MG63 (cell line): Measurements from ENCODE around the gene PDZD2. TPM values are rescaled to one million over a fixed set of nuclear protein-coding genes. Genes with fewer than 3 reads are reported as not detected.
"Not testable (repeated sequence)": the region's sequence is repeated elsewhere in the genome, so short reads cannot be mapped to it uniquely, and the experiment has no call there.

Experiments
- DNase-seq: peaks from one replicate; pipeline ENCODE4 v3.0.0-alpha.2; 2020
- H3K27me3 ChIP-seq: fragments of 250-450 bp; sonication (Bioruptor Pico); 2 replicates; pipeline ENCODE4 v1.5.1; 2020; ENCODE audit warnings: mild to moderate bottlenecking, moderate library complexity
- H3K36me3 ChIP-seq: fragments of 250-450 bp; sonication (Bioruptor Pico); 2 replicates; pipeline ENCODE4 v1.5.1; 2020; ENCODE audit warnings: mild to moderate bottlenecking, moderate library complexity
- H3K4me3 ChIP-seq: fragments of 250-450 bp; sonication (Bioruptor Pico); 2 replicates; pipeline ENCODE4 v1.5.1; 2020; ENCODE audit warnings: mild to moderate bottlenecking, moderate library complexity
- H3K9me3 ChIP-seq: fragments of 250-450 bp; sonication (Bioruptor Pico); 2 replicates; pipeline ENCODE4 v1.5.1; 2020; ENCODE audit warnings: mild to moderate bottlenecking, moderate library complexity
- total RNA-seq: library from RNA; depleted of rRNA; stranded (reverse); fragments of >200 nt; shearing (Covaris generic); gene quantifications from 2 replicates; pipeline ENCODE4 v1.2.3, GENCODE V29; 2014; ENCODE audit warnings: low replicate concordance

PDZD2 gene
- total RNA-seq, 1 experiment from 2014 or later: 0.13 TPM

DNA sequence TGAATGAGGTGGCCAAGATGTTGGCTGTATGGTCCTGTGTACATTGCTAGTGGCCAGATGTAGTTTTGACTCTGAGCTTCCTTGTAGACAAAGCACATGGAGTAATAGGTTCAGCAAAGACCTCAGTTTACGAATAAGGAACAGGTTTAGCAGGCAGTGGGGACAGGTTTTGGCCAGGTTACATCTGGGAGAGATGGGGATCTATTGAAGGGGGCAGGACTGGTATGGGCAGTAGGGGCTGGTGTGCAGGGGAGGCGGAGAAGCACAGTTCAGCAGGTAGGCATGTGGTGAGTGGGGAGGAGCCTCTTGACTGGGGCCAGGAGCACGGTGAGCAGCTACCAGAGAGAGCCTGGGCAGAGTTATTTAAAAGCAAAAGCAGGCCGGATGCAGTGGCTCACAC lies 67.3 kb downstream of the PDZD2 start:
- DNase-seq: no peak
- no peaks in the 10 kb centered on the region for H3K27me3 ChIP-seq
- no peaks in the 10 kb centered on the region for H3K9me3 ChIP-seq
- H3K4me3 ChIP-seq: no peak overlapping the region
- no peaks in the 10 kb centered on the region for H3K36me3 ChIP-seq

DNA sequence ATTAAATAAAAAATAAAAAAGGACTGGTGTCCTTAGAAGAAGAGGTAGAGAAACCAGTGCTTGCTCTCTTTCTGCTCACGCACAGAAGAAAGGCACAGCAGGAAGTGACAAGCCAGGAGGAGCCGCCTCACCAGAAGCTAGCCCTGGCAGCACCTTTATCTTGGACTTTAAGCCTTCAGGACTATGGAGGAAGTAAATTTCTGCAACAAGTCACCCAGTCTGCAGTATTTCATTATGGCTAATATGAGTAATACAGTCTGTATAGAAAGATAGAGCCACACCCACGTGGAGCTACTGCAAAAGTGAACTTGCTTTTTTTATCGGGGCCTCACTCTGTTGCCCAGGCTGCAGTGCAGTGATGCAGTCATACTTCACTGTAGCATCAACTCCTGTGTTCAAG lies 68.4 kb downstream of the PDZD2 start:
- no peak for DNase-seq
- Histone ChIP-seq H3K9me3 (no peaks in the 10 kb centered on the region), H3K27me3 (no peaks in the 10 kb centered on the region), H3K36me3 (no peaks in the 10 kb centered on the region), H3K4me3 (no peak overlapping the region)

DNA sequence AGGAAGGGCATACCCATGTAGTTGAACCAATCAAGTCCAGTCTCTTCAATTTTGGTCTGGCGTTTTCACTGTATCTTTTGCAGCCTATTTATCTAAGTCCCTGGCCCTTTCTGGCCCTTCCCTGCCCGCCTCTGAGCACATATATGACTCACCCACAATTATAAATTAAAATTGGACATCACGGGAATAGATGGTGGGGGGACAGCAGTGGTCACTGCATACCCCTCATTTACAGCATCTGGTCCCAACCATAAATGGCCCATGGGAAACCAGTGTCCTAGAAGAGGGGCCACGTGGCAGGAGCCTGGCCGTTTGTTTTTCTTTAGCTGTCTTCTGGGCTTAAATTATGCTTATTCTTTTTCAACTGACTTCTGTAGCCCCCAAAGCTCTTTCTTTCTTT lies 69.2 kb downstream of the PDZD2 start:
- no peaks in the 10 kb centered on the region for H3K36me3 ChIP-seq
- no peaks in the 10 kb centered on the region for H3K27me3 ChIP-seq
- DNase-seq: no peak
- no peak overlapping the region for H3K4me3 ChIP-seq
- H3K9me3 ChIP-seq: no peaks in the 10 kb centered on the region

DNA sequence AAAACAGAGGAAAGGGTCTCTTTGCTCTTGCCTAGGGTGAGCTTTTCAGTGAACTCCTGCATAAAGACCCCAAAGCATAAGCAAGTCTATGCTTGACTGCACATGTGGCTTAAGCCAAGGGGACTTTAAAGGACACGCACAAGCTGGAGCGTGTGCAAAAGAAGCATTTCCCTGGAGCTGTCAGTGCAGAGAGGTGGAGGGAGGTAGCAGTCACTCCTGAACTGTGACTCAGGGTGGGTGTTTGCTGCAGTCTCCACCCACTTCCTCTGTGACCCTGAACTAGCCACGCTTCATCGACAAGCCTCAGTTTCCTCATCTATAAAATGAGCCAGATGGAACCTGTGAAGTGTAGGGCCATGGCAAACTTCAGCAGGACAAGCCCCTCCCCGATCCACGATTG lies 72.4 kb downstream of the PDZD2 start:
- H3K4me3 ChIP-seq: no peak overlapping the region
- H3K36me3 ChIP-seq: no peaks in the 10 kb centered on the region
- DNase-seq: no peak
- H3K9me3 ChIP-seq: no peaks in the 10 kb centered on the region
- no peaks in the 10 kb centered on the region for H3K27me3 ChIP-seq

DNA sequence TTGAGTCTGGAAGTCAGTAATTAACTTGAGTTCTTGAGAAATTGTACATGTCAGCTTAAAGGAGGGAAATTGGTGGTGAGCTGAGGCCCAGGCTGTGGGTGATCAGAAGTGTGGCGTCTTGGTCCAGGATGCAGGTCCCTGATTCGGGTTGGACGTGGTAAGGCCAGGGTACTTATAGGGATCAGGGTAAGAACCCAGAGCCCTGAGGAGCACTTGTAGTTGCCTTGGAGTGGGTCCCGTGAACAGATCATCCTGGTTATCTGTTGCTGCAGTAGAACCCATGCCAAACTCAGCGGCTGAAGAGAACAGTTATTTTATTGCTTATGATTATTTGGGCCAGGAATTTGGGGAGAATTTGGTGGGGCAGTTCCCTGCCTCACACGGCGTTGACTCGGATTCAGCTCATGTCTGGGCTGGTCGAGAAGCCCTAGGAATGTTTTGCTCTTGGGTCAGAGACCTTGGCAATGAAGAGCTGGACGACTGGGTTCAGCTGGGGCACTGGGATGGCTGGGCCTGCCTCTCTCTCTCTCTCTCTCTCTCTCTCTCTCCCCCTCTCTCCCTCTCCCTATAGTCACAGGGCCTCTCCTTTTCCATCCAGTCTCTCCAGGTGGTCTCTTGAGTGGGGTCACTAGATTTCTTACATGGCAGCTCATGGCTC lies 73.1 kb downstream of the PDZD2 start:
- Histone ChIP-seq H3K4me3 (no peak overlapping the region), H3K9me3 (no peaks in the 10 kb centered on the region), H3K27me3 (no peaks in the 10 kb centered on the region), H3K36me3 (no peaks in the 10 kb centered on the region)
- peak; percentile 63 for DNase-seq

DNA sequence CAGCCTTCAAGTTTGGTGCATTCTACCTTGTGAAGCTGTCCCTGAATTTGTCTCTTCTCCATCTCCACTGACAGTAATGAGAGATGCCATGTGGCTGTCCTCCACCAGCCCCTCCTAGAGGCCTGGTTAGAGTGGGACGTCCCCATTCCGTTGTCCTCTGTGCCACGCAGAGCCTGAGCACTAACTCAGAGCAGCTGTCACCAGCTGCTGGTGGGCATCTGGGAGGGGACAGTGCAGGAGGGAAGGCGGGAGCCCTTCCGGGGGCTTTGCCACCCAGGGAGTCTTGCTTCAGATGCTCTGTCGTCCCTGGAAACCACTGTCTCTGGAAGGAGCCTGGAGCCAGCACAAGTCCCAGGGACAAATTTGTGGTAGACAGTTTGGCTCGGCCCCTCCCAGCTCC lies 78.6 kb downstream of the PDZD2 start:
- no peak for DNase-seq
- H3K27me3 ChIP-seq: no peaks in the 10 kb centered on the region
- no peak overlapping the region for H3K4me3 ChIP-seq
- no peaks in the 10 kb centered on the region for H3K36me3 ChIP-seq
- H3K9me3 ChIP-seq: no peaks in the 10 kb centered on the region

DNA sequence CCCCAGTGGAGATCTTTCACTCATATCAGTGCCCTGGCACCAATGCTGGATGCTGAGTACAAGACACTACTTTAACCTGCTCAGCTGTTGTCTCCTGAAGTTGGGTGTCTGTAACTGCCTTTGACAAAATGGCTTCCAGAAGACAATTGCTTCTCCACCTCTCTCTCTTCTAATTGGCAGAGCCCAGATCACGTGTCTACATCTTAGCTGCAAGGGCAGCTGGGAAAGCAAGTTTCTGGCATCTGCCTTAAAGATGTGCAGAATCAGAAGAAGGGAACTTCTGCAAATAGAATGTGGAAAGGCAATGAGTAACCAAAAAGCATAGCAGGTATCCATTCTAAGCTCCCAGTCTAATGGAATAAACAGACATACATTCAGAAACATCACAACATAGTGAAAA lies 81.1 kb downstream of the PDZD2 start:
- H3K9me3 ChIP-seq: no peaks in the 10 kb centered on the region
- no peak for DNase-seq
- no peak overlapping the region for H3K4me3 ChIP-seq
- no peaks in the 10 kb centered on the region for H3K36me3 ChIP-seq
- no peaks in the 10 kb centered on the region for H3K27me3 ChIP-seq

DNA sequence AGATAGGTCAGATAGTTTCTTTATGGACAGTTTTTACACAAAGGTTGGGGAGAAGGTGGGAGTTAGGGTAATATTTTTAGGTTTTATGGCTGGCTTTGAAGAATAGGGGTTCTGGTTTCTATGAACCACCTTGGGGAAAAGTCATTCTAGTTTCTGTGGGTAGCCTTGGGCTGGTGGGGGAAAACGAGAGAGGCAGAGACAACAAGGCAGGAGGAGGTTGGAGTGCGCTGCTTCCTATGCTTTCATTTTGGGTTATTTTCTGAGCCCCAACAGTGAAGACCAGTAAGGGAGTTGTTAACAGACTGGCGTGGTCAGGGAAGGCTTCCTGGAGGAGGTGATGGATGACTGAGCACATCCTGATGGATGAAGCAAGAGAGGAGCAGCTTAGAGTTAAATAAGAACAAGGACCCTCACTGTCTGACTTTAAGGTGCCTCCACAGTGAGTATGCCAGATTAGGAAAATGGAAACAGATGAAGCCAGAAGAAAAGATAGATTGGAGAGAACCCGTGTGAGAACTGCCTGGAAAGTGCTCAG lies 81.9 kb downstream of the PDZD2 start:
- Histone ChIP-seq H3K9me3 (no peaks in the 10 kb centered on the region), H3K36me3 (no peaks in the 10 kb centered on the region), H3K27me3 (no peaks in the 10 kb centered on the region), H3K4me3 (no peak overlapping the region)
- no peak for DNase-seq

DNA sequence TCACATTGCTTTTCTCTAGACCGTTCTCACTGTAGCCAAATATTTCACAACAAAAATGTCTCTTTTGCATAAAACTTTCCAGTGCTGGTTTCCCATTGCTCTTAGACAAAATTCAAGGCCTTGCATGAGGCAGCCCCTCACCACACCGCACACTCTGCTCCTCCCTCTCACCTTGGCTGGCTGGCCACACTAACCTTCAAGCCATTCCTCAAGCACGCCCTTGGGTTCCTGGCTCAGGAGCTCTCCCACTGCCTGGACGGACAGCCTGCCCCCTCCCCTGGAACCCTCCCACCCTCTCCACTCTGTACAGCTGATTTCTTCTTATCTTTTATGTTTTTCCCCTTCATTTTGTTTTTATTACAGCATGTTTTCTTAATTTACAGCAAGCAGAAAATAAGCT lies 83.2 kb downstream of the PDZD2 start:
- Histone ChIP-seq H3K36me3 (no peaks in the 10 kb centered on the region), H3K9me3 (no peaks in the 10 kb centered on the region), H3K27me3 (no peaks in the 10 kb centered on the region), H3K4me3 (no peak overlapping the region)
- no peak for DNase-seq

DNA sequence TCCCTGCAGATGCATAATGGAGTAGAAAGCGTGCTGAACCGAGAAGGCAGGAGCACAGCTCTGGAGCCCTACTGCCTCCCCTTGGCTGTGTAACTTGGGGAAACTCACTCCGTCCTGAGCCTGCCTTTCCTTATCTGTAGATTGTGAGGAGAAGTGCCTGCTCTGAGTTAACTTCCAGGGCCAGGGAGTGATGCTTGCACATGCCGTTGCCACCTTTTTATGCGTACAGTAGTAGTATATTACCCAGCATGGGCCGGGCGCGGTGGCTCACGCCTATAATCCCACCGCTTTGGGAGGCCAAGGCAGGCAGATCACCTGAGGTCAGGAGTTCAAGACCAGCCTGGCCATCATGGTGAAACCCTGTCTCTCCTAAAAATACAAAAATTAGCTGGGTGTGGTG lies 87.1 kb downstream of the PDZD2 start:
- H3K36me3 ChIP-seq: no peaks in the 10 kb centered on the region
- no peaks in the 10 kb centered on the region for H3K9me3 ChIP-seq
- H3K4me3 ChIP-seq: no peak overlapping the region
- no peaks in the 10 kb centered on the region for H3K27me3 ChIP-seq
- no peak for DNase-seq

DNA sequence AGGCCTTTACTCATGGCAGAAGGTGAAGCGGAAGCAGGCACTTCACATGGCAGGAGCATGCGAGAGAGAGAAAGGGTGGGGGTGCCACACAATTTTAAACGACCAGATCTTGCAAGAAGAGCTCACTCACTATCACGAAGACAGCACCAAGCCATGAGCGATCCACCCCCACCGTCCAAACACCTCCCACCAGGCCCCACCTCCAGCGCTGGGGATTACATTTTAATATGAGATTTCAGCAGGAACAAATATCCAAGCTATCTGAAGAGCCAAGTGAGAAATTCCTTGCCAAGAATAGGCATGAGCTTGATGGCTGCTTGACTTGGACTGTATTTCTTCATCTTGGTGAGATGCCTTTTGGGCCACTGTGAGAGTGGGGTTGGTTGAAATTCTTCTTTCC lies 88.0 kb downstream of the PDZD2 start:
- Histone ChIP-seq H3K27me3 (no peaks in the 10 kb centered on the region), H3K9me3 (no peaks in the 10 kb centered on the region), H3K36me3 (no peaks in the 10 kb centered on the region), H3K4me3 (no peak overlapping the region)
- no peak for DNase-seq

DNA sequence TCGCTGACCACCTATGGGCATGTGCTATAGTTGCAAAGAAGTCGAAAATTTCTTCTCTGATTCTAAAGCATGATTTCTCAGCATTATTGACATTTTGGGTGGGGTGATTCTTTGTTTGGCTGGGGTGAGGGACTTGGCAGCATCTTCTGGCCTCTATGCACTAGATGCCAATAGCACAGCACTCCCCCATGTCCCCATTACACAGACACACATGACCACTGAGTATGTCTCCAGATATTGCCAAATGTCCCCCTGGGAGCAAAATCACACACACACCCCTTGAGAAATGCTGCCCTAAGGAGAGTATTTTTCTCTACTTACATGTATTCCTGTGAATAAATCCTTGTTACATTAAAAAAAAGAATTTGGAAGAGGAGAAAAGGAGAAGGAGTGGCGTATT lies 89.1 kb downstream of the PDZD2 start:
- DNase-seq: no peak
- H3K9me3 ChIP-seq: no peaks in the 10 kb centered on the region

DNA sequence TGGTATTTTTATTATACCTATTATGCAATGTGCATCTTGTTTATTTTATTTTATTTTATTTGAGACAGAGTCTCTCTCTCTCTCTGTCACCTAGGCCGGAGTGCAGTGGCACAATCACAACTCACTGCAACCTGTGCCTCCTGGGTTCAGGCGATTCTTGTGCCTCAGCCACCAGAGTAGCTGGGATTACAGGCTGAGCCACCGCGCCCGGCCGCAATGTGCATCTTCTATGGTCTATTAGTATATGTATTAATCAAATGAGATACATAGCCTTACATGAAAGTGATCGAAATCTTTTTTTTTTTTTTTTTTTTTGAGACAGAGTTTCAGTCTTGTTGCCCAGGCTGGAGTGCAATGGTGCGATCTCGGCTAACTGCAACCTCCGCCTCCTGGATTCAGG lies 89.9 kb downstream of the PDZD2 start:
- H3K36me3 ChIP-seq, H3K27me3 ChIP-seq, H3K9me3 ChIP-seq, H3K4me3 ChIP-seq, DNase-seq: not testable (repeated sequence)

More for the DNA sequence above, 89.1 kb downstream of the PDZD2 start:
- no peaks in the 10 kb centered on the region for H3K36me3 ChIP-seq
- no peak overlapping the region for H3K4me3 ChIP-seq
- H3K27me3 ChIP-seq: no peaks in the 10 kb centered on the region

DNA sequence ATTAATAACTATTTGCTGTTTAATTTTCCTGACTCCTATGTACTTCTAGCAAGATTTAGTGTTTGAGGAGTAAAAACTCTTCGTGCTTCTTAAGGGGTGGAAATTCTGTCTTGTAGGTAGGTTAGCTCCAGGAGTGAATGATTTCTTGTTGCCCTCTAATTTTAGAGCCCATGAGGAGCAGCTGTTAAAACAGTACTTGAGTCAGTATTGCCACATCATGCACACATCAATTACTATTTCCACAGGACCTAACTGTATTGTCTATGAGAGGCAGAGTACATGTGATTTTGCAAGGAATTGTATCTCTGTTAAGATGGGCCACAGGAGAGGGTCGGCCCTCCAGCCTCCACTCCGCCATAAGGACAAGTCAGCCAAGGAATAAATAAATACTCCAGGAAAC lies 91.2 kb downstream of the PDZD2 start:
- Histone ChIP-seq H3K36me3 (no peaks in the 10 kb centered on the region), H3K27me3 (no peaks in the 10 kb centered on the region), H3K4me3 (no peak overlapping the region), H3K9me3 (no peaks in the 10 kb centered on the region)
- DNase-seq: no peak

DNA sequence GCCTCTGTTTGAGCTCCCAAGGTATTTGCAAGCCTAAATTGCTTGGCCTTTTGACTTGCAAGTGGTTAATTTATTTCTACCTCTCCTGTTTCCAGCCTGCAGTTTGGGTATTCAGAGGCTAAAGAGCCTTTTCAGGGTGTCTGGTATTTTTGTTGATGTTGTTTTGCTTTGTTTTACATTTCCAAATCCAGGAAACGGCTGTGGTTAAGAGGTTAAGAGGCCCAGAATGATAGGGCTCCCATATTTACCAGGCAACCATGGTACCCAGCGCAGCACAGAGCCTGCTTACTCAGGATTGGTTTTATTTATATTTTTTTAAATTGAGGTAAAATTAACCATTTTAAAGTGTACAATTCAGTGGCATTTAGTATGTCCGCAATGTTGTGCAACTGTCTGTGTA lies 92.1 kb downstream of the PDZD2 start:
- no peak for DNase-seq
- H3K36me3 ChIP-seq: no peaks in the 10 kb centered on the region
- H3K9me3 ChIP-seq: no peaks in the 10 kb centered on the region
- no peak overlapping the region for H3K4me3 ChIP-seq
- no peaks in the 10 kb centered on the region for H3K27me3 ChIP-seq

DNA sequence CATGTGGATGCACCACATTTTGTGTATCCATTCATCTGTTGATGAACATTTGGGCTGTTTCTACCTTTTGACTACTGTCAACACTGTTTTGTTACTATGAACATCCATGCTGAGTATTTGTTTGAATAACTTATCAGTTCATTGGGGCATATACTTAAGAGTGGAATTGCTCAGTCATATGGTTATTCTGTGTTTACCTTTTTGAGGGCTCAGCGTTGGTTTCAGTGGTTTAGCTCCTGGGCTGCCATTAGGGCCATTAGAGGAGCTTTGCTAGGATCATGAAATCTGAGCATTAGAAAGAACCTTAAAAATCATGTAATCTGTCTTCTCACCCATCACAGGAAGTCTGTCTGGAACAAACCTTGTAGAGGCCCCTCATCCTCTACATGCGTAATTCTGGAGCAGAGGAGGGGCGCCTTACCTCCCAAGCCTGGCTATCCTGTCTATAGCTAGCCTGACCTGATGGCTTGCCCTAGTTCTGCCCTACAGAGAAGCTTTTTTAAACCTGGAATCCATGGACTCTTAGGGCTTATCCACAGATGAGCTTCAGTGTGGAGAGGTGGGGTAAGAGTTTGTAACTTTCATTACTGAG lies 92.9 kb downstream of the PDZD2 start:
- Histone ChIP-seq H3K9me3 (no peaks in the 10 kb centered on the region), H3K4me3 (no peak overlapping the region), H3K27me3 (no peaks in the 10 kb centered on the region), H3K36me3 (no peaks in the 10 kb centered on the region)
- DNase-seq: no peak

DNA sequence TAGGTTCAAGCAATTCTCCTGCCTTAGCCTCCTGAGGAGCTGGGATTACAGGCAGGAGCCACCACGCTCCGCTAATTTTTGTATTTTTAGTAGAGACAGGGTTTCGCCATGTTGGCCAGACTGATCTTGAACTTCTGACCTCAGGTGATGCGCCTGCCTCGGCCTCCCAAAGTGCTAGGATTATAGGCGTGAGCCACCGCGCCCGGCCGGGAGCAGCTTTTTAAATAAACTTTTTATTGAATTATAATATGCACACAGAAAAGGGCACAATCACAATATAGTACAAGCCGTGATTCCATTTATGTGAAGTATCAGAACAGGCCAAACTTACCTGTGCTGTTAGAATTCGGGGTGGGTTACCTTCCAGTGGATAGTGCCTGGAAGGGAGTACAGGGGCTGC lies 93.9 kb downstream of the PDZD2 start:
- H3K4me3 ChIP-seq, DNase-seq: not testable (repeated sequence)

DNA sequence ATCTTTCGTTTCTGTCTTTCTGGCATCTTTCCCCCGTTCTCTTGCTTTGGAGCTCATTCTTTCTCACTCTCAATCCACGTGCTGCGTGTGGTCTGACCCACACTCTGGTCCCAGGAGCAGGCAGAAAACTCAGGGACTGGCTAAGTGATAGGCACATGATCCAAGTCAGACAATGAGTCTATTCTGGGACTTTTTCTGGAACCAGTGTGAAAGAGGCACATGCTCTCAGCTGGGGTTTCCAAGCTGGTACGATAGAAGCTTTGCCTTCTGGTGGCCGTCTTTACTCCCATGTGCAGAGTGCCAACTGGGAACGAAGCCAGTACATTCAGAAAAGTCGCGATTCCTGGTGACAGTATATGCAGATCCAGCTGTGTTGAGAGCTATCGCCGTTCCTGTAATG lies 94.4 kb downstream of the PDZD2 start:
- Histone ChIP-seq H3K27me3 (no peaks in the 10 kb centered on the region), H3K36me3 (no peaks in the 10 kb centered on the region), H3K4me3 (no peak overlapping the region), H3K9me3 (no peaks in the 10 kb centered on the region)
- DNase-seq: no peak

More for the DNA sequence above, 93.9 kb downstream of the PDZD2 start:
- not testable (repeated sequence) for H3K36me3 ChIP-seq, H3K9me3 ChIP-seq, H3K27me3 ChIP-seq
